ENCODE data around the gene MEOX1. TPM values are rescaled to one million over a fixed set of nuclear protein-coding genes. Genes with fewer than 3 reads are reported as not detected.

Gene MEOX1
- total RNA-seq: 1.2 to 1.8 TPM (median 1.2 TPM) in 3 replicates

- H3K27me3 Mint-ChIP-seq (ENCODE audit: low read depth): peaks cover 10% of the 10 kb centered on the region
- peaks cover 57% of the 10 kb centered on the region for H3K4me1 Mint-ChIP-seq
- H3K9me3 Mint-ChIP-seq: no peaks in the 10 kb centered on the region
- peak within 1 kb of the TSS; percentile 11 for H3K4me3 Mint-ChIP-seq
- H3K36me3 Mint-ChIP-seq: no peaks in the 10 kb centered on the region
- peak within 1 kb of the TSS; percentile 86 for H3K27ac Mint-ChIP-seq
- DNase-seq (ENCODE audit: low spot score in 2 of 2, unreplicated experiment in 2 of 2): no peak
- no peak for TF ChIP-seq CTCF (IDR thresholded peaks at IDR 0.05; ENCODE audit: unreplicated experiment)
These were observed at the start of gene MEOX1 for GRCh38 chr17:43661699-43662412. Gene MEOX1 (minus strand): TSS chr17:43661922. CDS start chr17:43661534, 388 bp downstream.

DNA sequence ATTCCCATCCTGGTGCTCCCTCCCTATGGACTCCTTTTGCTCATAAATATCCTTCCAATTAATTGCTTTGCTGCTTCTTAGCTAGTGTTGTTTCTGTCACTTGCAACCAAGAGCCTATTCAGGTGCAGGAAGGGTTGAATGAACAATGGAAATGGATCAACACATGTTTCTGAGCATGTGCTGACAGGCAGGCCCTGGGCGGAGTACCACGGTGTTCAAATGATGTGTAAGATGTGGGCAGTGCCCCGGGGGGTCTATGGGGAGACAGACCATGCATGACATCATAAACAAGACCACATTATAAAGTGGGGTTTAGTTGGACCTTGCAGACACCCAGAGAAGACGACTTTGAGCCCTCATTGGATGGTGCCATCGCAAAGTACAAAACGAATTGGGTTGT is 48.4 kb upstream of the MEOX1 start:
- H3K27me3 Mint-ChIP-seq (ENCODE audit: low read depth): peaks cover 3% of the 10 kb centered on the region
- no peak for DNase-seq (ENCODE audit: low spot score in 2 of 2, unreplicated experiment in 2 of 2)
- no peaks in the 10 kb centered on the region for H3K9me3 Mint-ChIP-seq
- no peak for TF ChIP-seq CTCF (IDR thresholded peaks at IDR 0.05; ENCODE audit: unreplicated experiment)
- peaks cover 13% of the 10 kb centered on the region for H3K4me1 Mint-ChIP-seq
- H3K27ac Mint-ChIP-seq: no peak overlapping the region
- H3K4me3 Mint-ChIP-seq: no peak overlapping the region
- no peaks in the 10 kb centered on the region for H3K36me3 Mint-ChIP-seq

DNA sequence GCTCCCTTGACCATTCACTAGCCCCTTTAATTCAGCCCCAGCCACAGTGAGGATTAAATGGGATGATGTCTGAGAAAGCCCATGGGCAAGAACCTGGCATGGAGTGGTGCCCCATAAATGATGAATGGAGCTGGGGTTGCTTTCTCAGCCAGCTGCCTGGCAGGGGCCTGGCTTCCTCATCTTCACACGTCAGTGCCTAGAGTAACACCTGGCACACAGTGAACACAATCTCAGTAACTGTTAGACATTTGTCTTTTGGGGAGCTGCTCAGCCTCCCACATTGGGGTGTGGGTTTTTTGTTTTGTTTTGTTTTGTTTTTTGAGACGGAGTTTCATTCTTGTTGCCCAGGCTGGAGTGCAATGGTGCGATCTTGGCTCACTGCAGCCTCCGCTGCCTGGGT is 47.5 kb upstream of the MEOX1 start:
- H3K4me1 Mint-ChIP-seq: peaks cover 12% of the 10 kb centered on the region
- H3K4me3 Mint-ChIP-seq: no peak overlapping the region
- H3K36me3 Mint-ChIP-seq: no peaks in the 10 kb centered on the region
- no peak for DNase-seq (ENCODE audit: low spot score in 2 of 2, unreplicated experiment in 2 of 2)
- TF ChIP-seq CTCF (IDR thresholded peaks at IDR 0.05; ENCODE audit: unreplicated experiment): no peak
- H3K27ac Mint-ChIP-seq: no peak overlapping the region
- peaks cover under 1% of the 10 kb centered on the region for H3K27me3 Mint-ChIP-seq (ENCODE audit: low read depth)
- H3K9me3 Mint-ChIP-seq: no peaks in the 10 kb centered on the region

DNA sequence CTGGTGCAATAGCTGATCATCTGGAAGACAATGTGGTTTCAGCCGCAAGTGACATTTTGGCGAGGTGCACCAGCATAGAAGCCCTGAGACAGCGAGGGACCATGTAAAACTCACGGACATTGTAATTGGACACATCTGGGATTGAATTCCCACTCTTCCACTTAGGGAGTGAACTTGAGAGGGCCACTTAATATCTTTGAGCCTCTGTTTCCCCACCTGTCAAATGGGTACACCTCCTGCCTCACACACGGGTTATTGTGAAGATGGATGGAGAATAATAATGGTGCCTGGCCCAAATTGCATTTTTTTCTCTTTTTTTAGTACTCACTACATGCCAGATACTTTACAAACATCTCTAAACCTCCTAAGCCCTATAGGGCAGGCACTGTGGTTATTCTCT is 45.5 kb upstream of the MEOX1 start:
- DNase-seq (ENCODE audit: low spot score in 2 of 2, unreplicated experiment in 2 of 2): no peak
- no peak overlapping the region for H3K27ac Mint-ChIP-seq
- peaks cover 3% of the 10 kb centered on the region for H3K4me1 Mint-ChIP-seq
- no peak for TF ChIP-seq CTCF (IDR thresholded peaks at IDR 0.05; ENCODE audit: unreplicated experiment)
- no peak overlapping the region for H3K4me3 Mint-ChIP-seq
- no peaks in the 10 kb centered on the region for H3K9me3 Mint-ChIP-seq
- no peaks in the 10 kb centered on the region for H3K36me3 Mint-ChIP-seq
- no peaks in the 10 kb centered on the region for H3K27me3 Mint-ChIP-seq (ENCODE audit: low read depth)

- TF ChIP-seq CTCF (IDR thresholded peaks at IDR 0.05; ENCODE audit: unreplicated experiment): no peak
- Mint-ChIP-seq H3K27ac (no peak overlapping the region), H3K4me1 (peaks cover 3% of the 10 kb centered on the region), H3K27me3 (ENCODE audit: low read depth) (no peaks in the 10 kb centered on the region), H3K4me3 (no peak overlapping the region), H3K9me3 (no peaks in the 10 kb centered on the region), H3K36me3 (no peaks in the 10 kb centered on the region)
- no peak for DNase-seq (ENCODE audit: low spot score in 2 of 2, unreplicated experiment in 2 of 2)
These were observed 44.5 kb upstream of the MEOX1 start for GRCh38 chr17:43706235-43706634.
